Measurements from ENCODE around the gene OR5K3. TPM values are rescaled to one million over a fixed set of nuclear protein-coding genes. Genes with fewer than 3 reads are reported as not detected.

OR5K3 gene
- total and polyA plus RNA-seq, 9 of the 15 experiments (the other 6 are each of a cell fraction or from before 2014, with no cell fraction given), result not detected

- H3K27me3 ChIP-seq (ENCODE audit: control insufficient read depth in 2 of 2, insufficient read depth in 2 of 2, low read length in 2 of 2), result no peaks in the 10 kb centered on the region
- TF ChIP-seq RBM17 (IDR thresholded peaks at IDR 0.05; ENCODE audit: borderline replicate concordance, low read depth, low read length), result no peak
- no peak for TF ChIP-seq SNAPC5 (CRISPR knock-in tag; IDR thresholded peaks at IDR 0.05)
- TF ChIP-seq KLF10 (CRISPR knock-in tag; IDR thresholded peaks at IDR 0.05), result no peak
- TF ChIP-seq NCOA1 (IDR thresholded peaks at IDR 0.05; ENCODE audit: low read depth), result no peak
- no peak for TF ChIP-seq ZBTB7A (IDR thresholded peaks at IDR 0.05; ENCODE audit: borderline replicate concordance, control insufficient read depth, low read depth, low read length)
- TF ChIP-seq CHD4 (IDR thresholded peaks at IDR 0.05; ENCODE audit: insufficient read depth, insufficient replicate concordance, low read depth, low read length, poor library complexity, severe bottlenecking), result no peak
- no peak for TF ChIP-seq BACH1 (tag; IDR thresholded peaks at IDR 0.05)
- no peak for TF ChIP-seq AFF1 (IDR thresholded peaks at IDR 0.05; ENCODE audit: low read depth in 1 of 2, partially characterized antibody in 2 of 2)
- H3K36me3 ChIP-seq (ENCODE audit: control insufficient read depth, insufficient read depth, low read length), result no peaks in the 10 kb centered on the region
- no peak overlapping the region for H2AFZ ChIP-seq (ENCODE audit: low read depth, low read length)
- no peak overlapping the region for H3K9ac ChIP-seq (ENCODE audit: insufficient read depth in 1 of 2, low read depth in 2 of 2, low read length in 2 of 2)
- no peaks in the 10 kb centered on the region for H3K4me1 ChIP-seq (replicated peaks in 1 of 2; ENCODE audit: control insufficient read depth in 2 of 2, insufficient read depth in 2 of 2, low read length in 2 of 2)
- H3K79me2 ChIP-seq (ENCODE audit: control insufficient read depth, insufficient read depth, low read length), result no peaks in the 10 kb centered on the region
- no peaks in the 10 kb centered on the region for H3K9me3 ChIP-seq (replicated peaks; ENCODE audit: control insufficient read depth, insufficient read depth, low read depth, low read length)
- in situ Hi-C loops (cut with MboI), result no loop called here
- no peaks in the 10 kb centered on the region for H3K9me1 ChIP-seq (ENCODE audit: control insufficient read depth, insufficient read depth, low read length)
- CTCF ChIA-PET (ENCODE audit: low intra/inter-chr PET ratio), result no interaction called here
- FAIRE-seq (no peak), ATAC-seq (no peak), DNase-seq (ENCODE audit: extremely low read depth in 1 of 4, low spot score in 3 of 4) (no peak)
- no peak overlapping the region for H3K27ac ChIP-seq (ENCODE audit: extremely low read depth, low read depth, low read length)
- no peak overlapping the region for H3K4me3 ChIP-seq
- H3K4me2 ChIP-seq (ENCODE audit: insufficient read depth, low read length), result no peak overlapping the region
- POLR2A ChIA-PET, result no interaction called here
- no TSS peak for BruUV-seq (replicated peaks)
- intact Hi-C loops (cut with micrococcal nuclease), result no loop called here
- 0% methylated on average over 3 of the region's 3 CpGs for WGBS (ENCODE audit: insufficient coverage, low coverage, missing lambda C conversion rate)
- H4K20me1 ChIP-seq (replicated peaks; ENCODE audit: control insufficient read depth, insufficient read depth, low read length), result no peaks in the 10 kb centered on the region
Measured at GRCh38 chr3:98350082-98350481, 40.4 kb upstream of the OR5K3 start.
